Thyroid gland (tissue), 4 donors: ENCODE measurements around the gene SS18L1. TPM values are rescaled to one million over a fixed set of nuclear protein-coding genes. Genes with fewer than 3 reads are reported as not detected.

Source experiments
- DNase-seq, 2 donors: peaks; one replicate each; pipeline ENCODE4 v3.0.0-alpha.2; 2019
- H3K27ac ChIP-seq, 3 donors: fragments of 200-600 bp; sonication (generic); 1 replicate in 2 of 3; 2 replicates in 1 of 3; pipeline ENCODE4 v1.5.1; 2016 to 2019; ENCODE audit warnings: mild to moderate bottlenecking in 1 of 3, moderate library complexity in 1 of 3
- H3K27me3 ChIP-seq: fragments of 200-600 bp; sonication (generic); one replicate; pipeline ENCODE4 v1.5.1; 2019
- H3K36me3 ChIP-seq, 2 donors: fragments of 200-600 bp; sonication (generic); one replicate each; pipeline ENCODE4 v1.5.1; 2016 to 2019
- H3K4me1 ChIP-seq, 2 donors: fragments of 200-600 bp; sonication (generic); one replicate each; pipeline ENCODE4 v1.5.1; 2017 to 2019
- H3K4me3 ChIP-seq, 3 donors: fragments of 200-600 bp; sonication (generic); replicated peaks in 1 of 3; 1 replicate in 2 of 3; 2 replicates in 1 of 3; pipeline ENCODE4 v1.5.1; 2016; ENCODE audit warnings: mild to moderate bottlenecking in 1 of 3
- H3K9me3 ChIP-seq: fragments of 200-600 bp; sonication (generic); one replicate; pipeline ENCODE4 v1.5.1; 2017
- CTCF ChIP-seq, 6 experiments: fragments of 200-600 bp in 3 of 6; fragments of 450-650 bp in 3 of 6; sonication (generic) in 3 of 6; IDR thresholded peaks; one replicate each; pipeline ENCODE4 v1.5.1; 2016 to 2019; ENCODE audit warnings: antibody characterized with exemption in 6 of 6, mild to moderate bottlenecking in 2 of 6, inconsistent platforms in 1 of 6, moderate library complexity in 1 of 6
- POLR2A ChIP-seq, 2 donors: fragments of 450-650 bp; IDR thresholded peaks; one replicate each; pipeline ENCODE4 v1.6.1; 2017; ENCODE audit warnings: antibody characterized with exemption in 2 of 2, mild to moderate bottlenecking in 2 of 2, moderate library complexity in 1 of 2
- WGBS, 2 donors: methylation state at CpG; one replicate each; pipeline ENCODE4 v1.1.5; 2017; 5-methylcytosine and 5-hydroxymethylcytosine counted together
- intact Hi-C: fragments of 100-400 bp; cut with DNase I; formaldehyde crosslinking; loops from one replicate; pipeline ENCODE4 v1.15.1; 2023
- total RNA-seq, 4 donors: library from RNA; depleted of rRNA; stranded (reverse); fragments of >200 nt; gene quantifications; one replicate each; pipeline ENCODE4 v1.2.3, GENCODE V29; 2016

SS18L1 gene
- total RNA-seq, 4 donors from 2014 or later: 12.2 to 22.0 (median 15.2) TPM

GRCh38 chr20:62215991-62216635 is 72.5 kb downstream of the SS18L1 start:
- WGBS, 2 donors: 75 to 83% methylated on average over 18 to 39 of the region's 40 CpGs
- TF ChIP-seq CTCF (IDR thresholded peaks at IDR 0.05) (no peak), POLR2A (IDR thresholded peaks at IDR 0.05) (no peak)
- intact Hi-C loops: no loop called here
- H3K4me1 ChIP-seq: peaks cover 5 to 13% of the 10 kb centered on the region in 2 donors
- no peak for DNase-seq
- no peak overlapping the region for H3K27ac ChIP-seq
- no peak overlapping the region for H3K4me3 ChIP-seq
- H3K27me3 ChIP-seq: peaks cover 8% of the 10 kb centered on the region
- no peaks in the 10 kb centered on the region for H3K9me3 ChIP-seq
- no peaks in the 10 kb centered on the region for H3K36me3 ChIP-seq

GRCh38 chr20:62216636-62217566 is 73.3 kb downstream of the SS18L1 start:
- H3K9me3 ChIP-seq: no peaks in the 10 kb centered on the region
- intact Hi-C loops: no loop called here
- TF ChIP-seq CTCF (IDR thresholded peaks at IDR 0.05): no peak
- TF ChIP-seq POLR2A (IDR thresholded peaks at IDR 0.05): no peak
- H3K36me3 ChIP-seq: no peaks in the 10 kb centered on the region
- peaks cover 8% of the 10 kb centered on the region for H3K27me3 ChIP-seq
- no peak overlapping the region for H3K4me3 ChIP-seq
- peaks cover 5 to 13% of the 10 kb centered on the region in 2 donors for H3K4me1 ChIP-seq
- no peak overlapping the region for H3K27ac ChIP-seq
- 75 to 77% methylated on average over 21 to 24 of the region's 26 CpGs for WGBS, 2 donors
- no peak for DNase-seq

GRCh38 chr20:62217913-62218773 is 74.6 kb downstream of the SS18L1 start:
- H3K27ac ChIP-seq: no peak overlapping the region
- H3K9me3 ChIP-seq: no peaks in the 10 kb centered on the region
- no peak for DNase-seq
- intact Hi-C loops: no loop called here
- 57 to 63% methylated on average over 19 to 24 of the region's 38 CpGs for WGBS, 2 donors
- H3K27me3 ChIP-seq: peaks cover 8% of the 10 kb centered on the region
- H3K36me3 ChIP-seq: no peaks in the 10 kb centered on the region
- H3K4me1 ChIP-seq: peaks cover 5 to 13% of the 10 kb centered on the region in 2 donors
- TF ChIP-seq CTCF (IDR thresholded peaks at IDR 0.05) (no peak), POLR2A (IDR thresholded peaks at IDR 0.05) (no peak)
- no peak overlapping the region for H3K4me3 ChIP-seq

GRCh38 chr20:62219101-62219991 is 75.8 kb downstream of the SS18L1 start:
- no peak overlapping the region for H3K4me3 ChIP-seq
- 2 to 3% methylated on average over 17 to 50 of the region's 84 CpGs for WGBS, 2 donors
- H3K27me3 ChIP-seq: peaks cover 8% of the 10 kb centered on the region
- H3K27ac ChIP-seq: no peak overlapping the region
- no peaks in the 10 kb centered on the region for H3K9me3 ChIP-seq
- no peak for DNase-seq
- peaks cover 5 to 13% of the 10 kb centered on the region in 2 donors for H3K4me1 ChIP-seq
- H3K36me3 ChIP-seq: no peaks in the 10 kb centered on the region
- TF ChIP-seq CTCF (IDR thresholded peaks at IDR 0.05): no peak
- TF ChIP-seq POLR2A (IDR thresholded peaks at IDR 0.05): no peak
- intact Hi-C loops: no loop called here
